H1 (cell line): ENCODE measurements around the gene CORO6. TPM values are rescaled to one million over a fixed set of nuclear protein-coding genes. Genes with fewer than 3 reads are reported as not detected.

ENCODE experiments used
- CTCF ChIA-PET: fragments of 300-600 bp; sonication (Branson Sonifier 250); formaldehyde crosslinking; loops from one replicate; lab custom pipeline; 2021; ENCODE audit not compliant: partially characterized antibody; lab: Charles Lee
- POLR2A ChIA-PET: fragments of 300-600 bp; sonication (Branson Sonifier 250); formaldehyde crosslinking; loops from one replicate; lab custom pipeline; 2021; ENCODE audit warnings: inconsistent platforms; ENCODE audit not compliant: partially characterized antibody; lab: Charles Lee
- DNase-seq, 2 experiments: peaks; one replicate each; pipeline versions ENCODE4 v3.0.0 to v3.0.0-alpha.2; 2010 to 2022; ENCODE audit warnings: low spot score in 2 of 2, low read depth in 1 of 2, mixed read lengths in 1 of 2
- FAIRE-seq: peaks from 2 replicates; lab custom pipeline; 2011; peaks lifted over from hg19 to GRCh38; lab: Jason Lieb, UNC
- H2AFZ ChIP-seq: 2 replicates; pipeline ENCODE4 v1.8.1; 2012; ENCODE audit warnings: low read length, inconsistent platforms
- H2AK5ac ChIP-seq: 2 replicates; pipeline ENCODE4 v1.6.1; 2013; ENCODE audit warnings: low read depth, low read length
- H2BK120ac ChIP-seq: replicated peaks from 2 replicates; pipeline ENCODE3; 2013; ENCODE audit warnings: low read depth, low read length, inconsistent platforms
- H2BK12ac ChIP-seq: 2 replicates; pipeline ENCODE4 v1.6.1; 2013; ENCODE audit warnings: low read depth, low read length
- H2BK15ac ChIP-seq: 2 replicates; pipeline ENCODE4 v1.6.1; 2013; ENCODE audit warnings: low read length
- H2BK20ac ChIP-seq: 2 replicates; pipeline ENCODE4 v1.6.1; 2013; ENCODE audit warnings: low read length
- H2BK5ac ChIP-seq: 2 replicates; pipeline ENCODE4 v1.6.1; 2013; ENCODE audit warnings: low read depth, low read length
- H3K14ac ChIP-seq: 2 replicates; pipeline ENCODE4 v1.6.1; 2013; ENCODE audit warnings: inconsistent platforms; ENCODE audit not compliant: insufficient read length
- H3K18ac ChIP-seq: 2 replicates; pipeline ENCODE4 v1.6.1; 2013; ENCODE audit warnings: low read length; ENCODE audit errors: extremely low read depth
- H3K23ac ChIP-seq: 2 replicates; pipeline ENCODE4 v1.6.1; 2013; ENCODE audit warnings: inconsistent platforms; ENCODE audit not compliant: insufficient read length
- H3K23me2 ChIP-seq: 2 replicates; pipeline ENCODE4 v1.6.1; 2013; ENCODE audit warnings: low read depth, low read length
- H3K27ac ChIP-seq: 2 replicates; pipeline ENCODE4 v1.6.1; 2011; ENCODE audit warnings: low read depth, low read length, inconsistent platforms
- H3K27me3 ChIP-seq, 4 experiments: replicated peaks in 1 of 4; 1 replicate in 1 of 4; 2 replicates in 3 of 4; pipeline versions ENCODE4 v1.6.1 to v1.8.1; 2011 to 2013; ENCODE audit warnings: low read length in 3 of 4, mild to moderate bottlenecking in 3 of 4, inconsistent platforms in 2 of 4, mixed read lengths in 2 of 4, moderate library complexity in 1 of 4; ENCODE audit not compliant: control insufficient read depth in 3 of 4, insufficient read depth in 3 of 4; ENCODE audit errors: extremely low read depth in 1 of 4
- H3K36me3 ChIP-seq, 4 experiments: 2 replicates each; pipeline versions ENCODE4 v1.6.1 to v1.8.1; 2011 to 2013; ENCODE audit warnings: mild to moderate bottlenecking in 4 of 4, low read length in 3 of 4, moderate library complexity in 2 of 4, control low read depth in 1 of 4, inconsistent platforms in 1 of 4; ENCODE audit not compliant: insufficient read depth in 4 of 4, control insufficient read depth in 2 of 4
- H3K4ac ChIP-seq: replicated peaks from 2 replicates; pipeline ENCODE3; 2013; ENCODE audit warnings: low read length, low read depth, mixed read lengths, inconsistent platforms; ENCODE audit not compliant: insufficient read length
- H3K4me1 ChIP-seq, 4 experiments: replicated peaks in 1 of 4; 1 replicate in 1 of 4; 2 replicates in 3 of 4; pipeline versions ENCODE4 v1.6.1 to v1.8.1; 2011 to 2013; ENCODE audit warnings: low read length in 3 of 4, inconsistent platforms in 2 of 4, mixed read lengths in 1 of 4; ENCODE audit not compliant: insufficient read depth in 4 of 4, control insufficient read depth in 3 of 4
- H3K4me2 ChIP-seq, 2 experiments: 2 replicates each; pipeline versions ENCODE4 v1.6.1 to v1.8.1; 2011 to 2013; ENCODE audit warnings: low read depth in 2 of 2, low read length in 2 of 2, control low read depth in 1 of 2, inconsistent platforms in 1 of 2, mild to moderate bottlenecking in 1 of 2; ENCODE audit not compliant: insufficient read depth in 1 of 2
- H3K4me3 ChIP-seq, 4 experiments: fragments of 200-600, 300-600 bp in 1 of 4; sonication (generic), shearing (Covaris generic), sonication (Bioruptor Twin) in 1 of 4; 2 replicates each; pipeline versions ENCODE4 v1.5.1 to v1.8.1; 2011 to 2016; ENCODE audit warnings: low read length in 4 of 4, low read depth in 3 of 4, control low read depth in 2 of 4, inconsistent platforms in 2 of 4, mild to moderate bottlenecking in 2 of 4, mixed read lengths in 1 of 4, moderate library complexity in 1 of 4; ENCODE audit not compliant: insufficient read depth in 2 of 4; ENCODE audit errors: extremely low read depth in 1 of 4
- H3K56ac ChIP-seq: replicated peaks from 2 replicates; pipeline ENCODE3; 2013; ENCODE audit warnings: low read depth, mild to moderate bottlenecking, mixed read lengths, low read length, inconsistent platforms; ENCODE audit not compliant: insufficient read length
- H3K79me1 ChIP-seq: 2 replicates; pipeline ENCODE4 v1.6.1; 2013; ENCODE audit warnings: low read depth, low read length, control low read depth
- H3K79me2 ChIP-seq, 2 experiments: 2 replicates each; pipeline versions ENCODE4 v1.6.1 to v1.8.1; 2012 to 2013; ENCODE audit warnings: low read length in 2 of 2, mild to moderate bottlenecking in 2 of 2, inconsistent platforms in 1 of 2; ENCODE audit not compliant: insufficient read depth in 2 of 2, control insufficient read depth in 1 of 2
- H3K9ac ChIP-seq, 4 experiments: replicated peaks in 1 of 4; 1 replicate in 1 of 4; 2 replicates in 3 of 4; pipeline versions ENCODE4 v1.6.1 to v1.8.1; 2011 to 2013; ENCODE audit warnings: low read depth in 3 of 4, low read length in 3 of 4, control low read depth in 2 of 4, mild to moderate bottlenecking in 2 of 4, moderate library complexity in 2 of 4, inconsistent platforms in 1 of 4; ENCODE audit errors: extremely low read depth in 1 of 4
- H3K9me3 ChIP-seq, 2 experiments: 2 replicates each; pipeline versions ENCODE4 v1.6.1 to v1.8.1; 2012 to 2013; ENCODE audit warnings: mild to moderate bottlenecking in 2 of 2, moderate library complexity in 2 of 2, control low read depth in 1 of 2, inconsistent platforms in 1 of 2, low read depth in 1 of 2, low read length in 1 of 2, mixed read lengths in 1 of 2; ENCODE audit not compliant: insufficient read depth in 2 of 2
- H4K20me1 ChIP-seq, 2 experiments: replicated peaks in 1 of 2; 2 replicates each; pipeline versions ENCODE3 to v1.8.1; 2011 to 2013; ENCODE audit warnings: inconsistent platforms in 2 of 2, low read length in 2 of 2, mild to moderate bottlenecking in 1 of 2; ENCODE audit not compliant: insufficient read depth in 2 of 2, control insufficient read depth in 1 of 2
- H4K5ac ChIP-seq: 2 replicates; pipeline ENCODE4 v1.6.1; 2013; ENCODE audit warnings: low read length, low read depth, mixed read lengths, inconsistent platforms; ENCODE audit not compliant: insufficient read length
- H4K8ac ChIP-seq: 2 replicates; pipeline ENCODE4 v1.8.0; 2013; ENCODE audit warnings: mild to moderate bottlenecking, moderate library complexity, low read length, inconsistent platforms; ENCODE audit not compliant: insufficient read depth; ENCODE audit errors: extremely low read depth
- H4K91ac ChIP-seq: replicated peaks from 2 replicates; pipeline ENCODE3; 2013; ENCODE audit warnings: low read length, mixed read lengths, inconsistent platforms; ENCODE audit not compliant: insufficient read length
- CEBPB ChIP-seq: IDR thresholded peaks from 2 replicates; pipeline ENCODE4 v1.6.1; 2012; ENCODE audit warnings: low read depth, low read length
- CREB1 ChIP-seq: IDR thresholded peaks from 2 replicates; pipeline ENCODE4 v1.6.1; 2012; ENCODE audit warnings: inconsistent platforms
- EGR1 ChIP-seq: IDR thresholded peaks from 2 replicates; pipeline ENCODE4 v1.6.1; 2011; ENCODE audit warnings: low read depth, low read length, borderline replicate concordance
- FOSL1 ChIP-seq: IDR thresholded peaks from 2 replicates; pipeline ENCODE4 v1.6.1; 2011; ENCODE audit warnings: mild to moderate bottlenecking, low read depth, low read length, moderate library complexity; ENCODE audit not compliant: insufficient read depth
- HDAC2 ChIP-seq, 2 experiments: fragments of 300-600 bp in 1 of 2; sonication (generic) in 1 of 2; IDR thresholded peaks; 2 replicates each; pipeline ENCODE4 v1.6.1; 2011 to 2012; ENCODE audit warnings: low read depth in 2 of 2, low read length in 2 of 2, mild to moderate bottlenecking in 2 of 2, moderate library complexity in 2 of 2, borderline replicate concordance in 1 of 2, inconsistent platforms in 1 of 2
- HDAC6 ChIP-seq: IDR thresholded peaks from one replicate; pipeline ENCODE4 v1.7.1; 2012; ENCODE audit warnings: low read depth, mild to moderate bottlenecking, inconsistent platforms, low read length, moderate library complexity
- POLR2A ChIP-seq, 2 experiments: IDR thresholded peaks; 1 replicate in 1 of 2; 2 replicates in 1 of 2; pipeline ENCODE4 v1.6.1; 2011; ENCODE audit warnings: low read depth in 2 of 2, low read length in 2 of 2, mild to moderate bottlenecking in 2 of 2; ENCODE audit errors: control extremely low read depth in 1 of 2
- SIX5 ChIP-seq: IDR thresholded peaks from 2 replicates; pipeline ENCODE4 v1.6.1; 2011; ENCODE audit warnings: mild to moderate bottlenecking, low read depth, low read length
- ZNF274 ChIP-seq: IDR thresholded peaks from 2 replicates; pipeline ENCODE4 v1.7.0; 2012; ENCODE audit warnings: low read length, borderline replicate concordance; ENCODE audit errors: extremely low read depth
- WGBS, 2 experiments: shearing (Covaris generic) in 1 of 2; methylation state at CpG; one replicate each; pipeline versions ENCODE4 v1.1.6 to v1.1.7; 2013 to 2015; ENCODE audit warnings: low lambda C conversion rate in 2 of 2, mixed read lengths in 2 of 2, inconsistent platforms in 1 of 2, low coverage in 1 of 2, missing lambda C conversion rate in 1 of 2; ENCODE audit not compliant: insufficient replicate concordance in 2 of 2, insufficient coverage in 1 of 2, insufficient read length in 1 of 2; ENCODE audit errors: extremely low coverage in 1 of 2, missing lambda C conversion rate in 1 of 2; 5-methylcytosine and 5-hydroxymethylcytosine counted together
- polyA plus RNA-seq, 7 experiments: library from polyadenylated mRNA; depleted of rRNA in 3 of 7; stranded (reverse) in 5 of 7; unstranded in 2 of 7; fragments of >200 nt in 5 of 7; fragments of 200-250 nt in 2 of 7; gene quantifications; 1 replicate in 5 of 7; 2 replicates in 1 of 7; 4 replicates in 1 of 7; pipeline versions ENCODE4 v1.2.1 to v1.2.3, GENCODE V29; 2011 to 2013; ENCODE audit warnings: missing spikeins in 2 of 7, mixed read lengths in 2 of 7
- total RNA-seq: library from RNA; stranded (reverse); fragmentation: NEBNext Ultra II Directional; extraction: Animal tissue kit (Norgen Biotek cat#: 25700); gene quantifications from 2 replicates; pipeline ENCODE4 v1.2.1, GENCODE V29; 2021

Gene CORO6
- total and polyA plus RNA-seq, 2 of the 8 experiments (the other 6 are each of a cell fraction or from before 2014, with no cell fraction given): 2.5 to 8.6 TPM

DNA sequence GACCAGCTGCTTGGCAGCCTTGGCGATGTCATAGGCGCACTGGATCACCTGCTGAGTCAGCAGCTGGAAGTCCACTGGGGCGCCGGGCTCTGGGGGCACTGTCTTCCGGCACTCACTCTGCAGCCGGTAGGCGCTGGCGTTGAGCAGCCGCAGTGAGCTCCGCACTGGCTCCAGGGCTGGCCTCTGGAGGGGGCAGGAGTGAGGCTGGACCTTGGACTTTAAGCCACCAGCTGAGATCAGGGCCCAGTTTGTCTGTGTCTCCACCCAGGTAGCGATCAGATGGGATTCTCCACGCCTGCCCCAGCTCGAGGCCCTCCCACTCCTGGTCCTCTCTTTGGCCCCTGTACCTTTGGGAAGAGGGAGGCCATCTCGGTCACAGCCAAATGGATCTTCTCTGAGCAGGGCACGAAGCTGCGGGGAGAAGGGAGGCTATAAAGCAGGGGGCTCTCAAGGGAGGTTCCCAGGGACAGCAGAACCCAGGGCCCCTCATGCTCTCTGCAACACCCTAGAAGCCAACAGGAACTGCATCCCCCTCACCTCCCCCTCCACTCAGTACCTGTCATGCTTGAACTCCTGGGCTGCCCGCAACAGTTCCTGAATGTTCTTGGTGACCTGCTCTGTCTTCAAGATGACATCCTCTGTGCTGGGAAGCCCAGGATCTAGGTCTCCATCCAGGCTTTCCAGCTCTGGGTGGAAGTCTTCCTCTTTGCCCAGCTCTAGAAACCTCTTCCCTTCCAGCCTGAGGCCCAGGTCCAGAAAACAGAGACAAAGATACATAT, 47.8 kb downstream of the CORO6 start:
- Histone ChIP-seq H2AFZ (no peak overlapping the region), H3K4me2 (no peak overlapping the region), H3K9me3 (no peaks in the 10 kb centered on the region), H3K4ac (no peak overlapping the region), H2BK15ac (no peak overlapping the region), H3K36me3 (peaks cover 9 to 30% (median 15%) of the 10 kb centered on the region in 4 experiments; a peak in 6 of 8 replicates), H3K4me1 (no peaks in the 10 kb centered on the region), H3K4me3 (no peak overlapping the region), H3K27me3 (peaks cover 0 to 11% (median 3%) of the 10 kb centered on the region in 4 experiments; a peak in 2 of 7 replicates), H4K8ac (no peak overlapping the region), H3K56ac (no peak overlapping the region), H3K14ac (no peak overlapping the region), H3K27ac (no peak overlapping the region), H3K18ac (no peak overlapping the region), H3K79me2 (no peaks in the 10 kb centered on the region), H4K20me1 (peaks cover 1 to 4% of the 10 kb centered on the region in 2 experiments), H2BK120ac (no peak overlapping the region), H2BK20ac (no peak overlapping the region), H2BK12ac (no peak overlapping the region), H4K91ac (no peak overlapping the region), H3K23me2 (no peaks in the 10 kb centered on the region; the same call in 1 of the 2 replicates), H3K9ac (no peak overlapping the region; a peak in 1 of 7 replicates), H2BK5ac (no peak overlapping the region), H2AK5ac (no peak overlapping the region), H3K23ac (no peak overlapping the region), H3K79me1 (no peaks in the 10 kb centered on the region), H4K5ac (no peak overlapping the region)
- 82% methylated on average over 17 of the region's 17 CpGs; no CpG with 5 or more reads in 1 of the 2 experiments for WGBS, 2 experiments
- no peak for TF ChIP-seq ZNF274
- no peak for TF ChIP-seq SIX5
- no peak for TF ChIP-seq FOSL1
- no peak for TF ChIP-seq CREB1
- no peak for TF ChIP-seq HDAC2 (IDR thresholded peaks at IDR 0.05; ENCODE audit: borderline replicate concordance in 1 of 2, low read depth in 2 of 2, low read length in 2 of 2)
- TF ChIP-seq EGR1: no peak
- TF ChIP-seq POLR2A (IDR thresholded peaks at IDR 0.05; ENCODE audit: control extremely low read depth in 1 of 2, low read depth in 2 of 2, low read length in 2 of 2): no peak
- no peak for TF ChIP-seq HDAC6
- TF ChIP-seq CEBPB: no peak
- DNase-seq: no peak
- ChIA-PET CTCF (interaction anchor here (1.1 to 15.3 kb wide), 7 partner anchors 9 to 204 kb away, joined by 3 to 193 read pairs (median 10); partner anchors contain the start of genes ANKRD13B and CORO6), POLR2A (interaction anchor here (0.6 to 2.8 kb wide), 8 partner anchors 8 to 933 kb away, joined by 3 to 12 read pairs (median 4); partner anchors contain the start of genes ABHD15 and ANKRD13B)
- FAIRE-seq: no peak
